Stimulated activated CD8-positive, alpha-beta memory T cell treated with anti-CD3 and anti-CD28 coated beads, Interleukin-4, amount 100 ng/mL, for 1 hour (primary cell): ENCODE results near the gene OAS1.
A peak's percentile ranks its signal among the peaks of the same experiment; 100 is the strongest.
"Not testable (repeated sequence)": the region's sequence is repeated elsewhere in the genome, so short reads cannot be mapped to it uniquely, and the experiment has no call there.

Source experiments
- DNase-seq, 2 donors: peaks; one replicate each; pipeline ENCODE4 v3.0.0-alpha.2; 2020; ENCODE audit warnings: low read depth in 2 of 2, low spot score in 1 of 2

The OAS1 gene

DNA sequence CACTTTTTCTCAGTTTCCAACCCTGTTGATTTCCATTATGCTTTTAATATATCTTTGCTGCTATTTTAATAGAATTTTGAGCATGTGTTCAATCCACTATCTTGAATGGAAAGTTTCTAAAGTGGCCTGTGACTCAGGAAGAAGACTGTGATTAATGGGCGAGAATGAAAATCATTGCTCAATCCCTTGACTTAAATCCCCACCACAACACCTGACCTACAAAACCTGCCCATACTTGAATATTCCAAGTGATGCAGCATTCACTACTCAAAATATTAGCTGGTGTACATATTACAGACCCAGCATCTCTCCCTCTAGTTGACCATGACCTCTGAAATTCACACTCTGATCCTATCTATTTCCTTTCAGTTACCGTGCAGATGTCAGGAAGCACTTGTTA, 30.2 kb downstream of the OAS1 start:
- no peak for DNase-seq

DNA sequence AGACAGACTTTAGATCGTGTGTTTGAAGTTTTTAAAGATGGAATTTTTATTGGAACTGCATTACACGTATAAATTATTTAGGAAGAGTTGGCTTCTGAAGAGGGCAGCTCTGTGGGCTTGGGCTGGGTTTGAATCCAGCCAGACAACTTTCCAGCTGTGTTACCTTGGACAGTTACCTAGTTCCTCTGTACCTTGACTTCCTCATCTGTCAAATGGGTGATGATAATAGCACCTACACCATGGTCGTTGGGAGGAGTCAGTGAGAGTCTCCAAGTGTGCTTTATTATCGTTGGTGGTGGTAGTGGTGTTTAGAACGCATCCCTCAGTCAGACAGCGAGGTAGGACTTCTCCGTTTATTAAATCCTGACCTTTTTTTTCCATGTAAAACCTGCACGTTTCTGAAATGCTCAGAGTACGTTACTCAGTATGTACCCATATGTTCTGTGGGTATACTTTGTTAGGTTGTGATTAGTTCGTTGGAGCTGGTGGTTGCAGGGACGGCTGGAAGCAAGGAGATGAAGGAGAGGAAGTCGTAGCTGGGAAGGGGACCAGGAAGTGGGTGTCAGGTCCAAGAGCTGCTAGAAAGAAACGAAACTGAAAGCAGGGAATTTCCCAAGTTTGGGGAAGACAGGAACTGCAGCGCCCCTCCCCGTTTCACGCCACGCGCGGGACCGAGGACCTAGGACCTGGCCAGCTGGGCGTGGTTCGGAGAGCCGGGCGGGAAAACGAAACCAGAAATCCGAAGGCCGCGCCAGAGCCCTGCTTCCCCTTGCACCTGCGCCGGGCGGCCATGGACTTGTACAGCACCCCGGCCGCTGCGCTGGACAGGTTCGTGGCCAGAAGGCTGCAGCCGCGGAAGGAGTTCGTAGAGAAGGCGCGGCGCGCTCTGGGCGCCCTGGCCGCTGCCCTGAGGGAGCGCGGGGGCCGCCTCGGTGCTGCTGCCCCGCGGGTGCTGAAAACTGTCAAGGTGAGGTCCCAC, 31.3 kb downstream of the OAS1 start, which contains the start of gene OAS3:
Gene OAS3, plus strand, starts transcription at position 734 of the 979 bp plus-strand sequence. Its CDS starts 57 bp downstream, at position 791.
- peak; percentile 31 to 68 for DNase-seq

- DNase-seq: no peak
Measured at GRCh38 chr12:112938751-112939150, 32.0 kb downstream of the OAS1 start.

GRCh38 chr12:112939761-112940381, 33.1 kb downstream of the OAS1 start:
- no peak for DNase-seq

DNA sequence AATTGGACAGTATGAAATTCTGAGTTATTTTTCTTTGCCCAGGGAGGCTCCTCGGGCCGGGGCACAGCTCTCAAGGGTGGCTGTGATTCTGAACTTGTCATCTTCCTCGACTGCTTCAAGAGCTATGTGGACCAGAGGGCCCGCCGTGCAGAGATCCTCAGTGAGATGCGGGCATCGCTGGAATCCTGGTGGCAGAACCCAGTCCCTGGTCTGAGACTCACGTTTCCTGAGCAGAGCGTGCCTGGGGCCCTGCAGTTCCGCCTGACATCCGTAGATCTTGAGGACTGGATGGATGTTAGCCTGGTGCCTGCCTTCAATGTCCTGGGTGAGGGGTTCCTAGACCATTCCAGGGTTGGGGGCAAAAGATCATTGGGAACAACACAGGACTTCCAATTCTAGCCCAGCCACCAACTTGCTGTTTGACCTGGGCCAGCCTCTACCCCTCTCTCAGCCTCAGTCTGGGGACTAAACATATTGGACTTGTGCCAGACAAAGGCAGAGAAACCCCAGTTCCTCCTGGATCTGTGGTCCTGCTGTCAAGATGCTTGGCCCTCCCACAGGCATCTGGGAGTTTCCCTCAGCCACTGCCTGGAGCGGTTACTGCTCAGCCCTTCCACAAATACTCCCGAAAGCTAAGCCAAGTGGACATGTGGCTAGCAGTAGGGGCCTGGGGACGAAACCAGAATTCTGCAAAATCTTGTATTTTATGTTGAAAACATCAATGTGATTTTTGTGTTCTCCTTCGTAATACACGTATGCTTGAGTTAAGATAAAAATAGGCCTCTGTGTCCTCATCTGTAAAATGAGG, 35.0 kb downstream of the OAS1 start:
- DNase-seq: no peak

- no peak for DNase-seq
Measured at GRCh38 chr12:112942572-112942971, 35.8 kb downstream of the OAS1 start.

GRCh38 chr12:112944024-112944690, 37.4 kb downstream of the OAS1 start:
- no peak for DNase-seq

GRCh38 chr12:112945515-112945914, 38.8 kb downstream of the OAS1 start:
- DNase-seq: no peak

DNA sequence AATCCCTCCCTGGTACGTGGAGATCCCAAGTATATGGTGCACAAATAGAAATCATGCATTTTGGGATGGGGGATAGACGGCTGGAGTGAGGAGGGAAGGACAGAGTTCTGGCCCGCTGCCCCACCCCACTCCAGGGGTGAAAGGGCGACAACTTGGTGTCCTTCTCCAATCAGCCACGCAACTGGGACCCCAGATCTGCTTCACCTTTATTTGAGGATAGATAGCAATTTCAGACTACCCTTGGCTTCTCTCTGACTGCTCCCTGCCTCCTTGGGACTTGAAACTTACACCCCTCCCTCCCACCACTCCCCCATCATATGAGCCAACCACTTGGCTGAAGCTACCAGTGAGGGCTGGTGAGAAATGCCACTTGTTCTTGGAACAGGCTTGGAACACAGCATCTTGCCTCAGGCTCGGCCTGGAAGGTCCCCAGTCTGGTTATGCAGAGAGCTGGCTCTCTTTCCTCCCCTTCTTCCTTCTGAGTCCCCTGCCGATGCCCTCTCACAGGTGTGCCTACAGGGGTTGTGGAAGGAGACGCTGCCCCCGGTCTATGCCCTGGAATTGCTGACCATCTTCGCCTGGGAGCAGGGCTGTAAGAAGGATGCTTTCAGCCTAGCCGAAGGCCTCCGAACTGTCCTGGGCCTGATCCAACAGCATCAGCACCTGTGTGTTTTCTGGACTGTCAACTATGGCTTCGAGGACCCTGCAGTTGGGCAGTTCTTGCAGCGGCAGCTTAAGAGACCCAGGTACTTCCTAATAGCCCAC, 39.7 kb downstream of the OAS1 start:
- DNase-seq: no peak

- DNase-seq: no peak
Measured at GRCh38 chr12:112947314-112947713, 40.6 kb downstream of the OAS1 start.

GRCh38 chr12:112947761-112948160, 41.0 kb downstream of the OAS1 start:
- DNase-seq: no peak

DNA sequence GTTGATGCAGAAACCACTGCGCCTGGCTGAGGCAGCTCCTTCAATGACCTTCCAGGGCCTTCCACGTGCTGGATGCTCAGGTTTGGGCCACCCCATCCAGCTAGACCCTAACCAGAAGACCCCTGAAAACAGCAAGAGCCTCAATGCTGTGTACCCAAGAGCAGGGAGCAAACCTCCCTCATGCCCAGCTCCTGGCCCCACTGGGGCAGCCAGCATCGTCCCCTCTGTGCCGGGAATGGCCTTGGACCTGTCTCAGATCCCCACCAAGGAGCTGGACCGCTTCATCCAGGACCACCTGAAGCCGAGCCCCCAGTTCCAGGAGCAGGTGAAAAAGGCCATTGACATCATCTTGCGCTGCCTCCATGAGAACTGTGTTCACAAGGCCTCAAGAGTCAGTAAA, 42.0 kb downstream of the OAS1 start:
- DNase-seq: no peak

GRCh38 chr12:112950701-112951100, 43.9 kb downstream of the OAS1 start:
- no peak for DNase-seq

GRCh38 chr12:112957125-112957524, 50.4 kb downstream of the OAS1 start:
- DNase-seq: not testable (repeated sequence)

DNA sequence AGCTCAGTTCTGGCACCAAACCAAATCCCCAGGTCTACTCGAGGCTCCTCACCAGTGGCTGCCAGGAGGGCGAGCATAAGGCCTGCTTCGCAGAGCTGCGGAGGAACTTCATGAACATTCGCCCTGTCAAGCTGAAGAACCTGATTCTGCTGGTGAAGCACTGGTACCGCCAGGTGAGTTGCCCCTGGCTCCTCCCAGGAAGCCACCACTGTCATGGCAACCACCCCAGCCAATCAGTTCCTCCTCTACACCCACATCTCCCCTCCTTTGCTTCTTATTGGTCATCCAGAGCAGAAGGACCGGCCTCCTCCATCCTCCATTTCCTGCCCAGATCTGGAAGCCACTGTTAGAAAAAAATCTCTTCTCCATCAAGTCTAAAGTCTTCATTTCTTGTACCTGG, 54.3 kb downstream of the OAS1 start:
- no peak for DNase-seq

- DNase-seq: no peak
Measured at GRCh38 chr12:112961536-112961935, 54.8 kb downstream of the OAS1 start.

DNA sequence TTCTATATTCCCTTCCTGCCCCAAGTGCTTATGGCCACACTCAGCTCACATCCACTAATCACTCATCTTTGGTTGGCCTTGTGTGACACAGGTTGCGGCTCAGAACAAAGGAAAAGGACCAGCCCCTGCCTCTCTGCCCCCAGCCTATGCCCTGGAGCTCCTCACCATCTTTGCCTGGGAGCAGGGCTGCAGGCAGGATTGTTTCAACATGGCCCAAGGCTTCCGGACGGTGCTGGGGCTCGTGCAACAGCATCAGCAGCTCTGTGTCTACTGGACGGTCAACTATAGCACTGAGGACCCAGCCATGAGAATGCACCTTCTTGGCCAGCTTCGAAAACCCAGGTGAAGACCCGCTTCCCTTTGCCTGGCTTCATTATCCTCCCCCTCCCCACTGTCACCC, 55.8 kb downstream of the OAS1 start:
- no peak for DNase-seq

GRCh38 chr12:112963227-112963861, 56.6 kb downstream of the OAS1 start:
- no peak for DNase-seq

GRCh38 chr12:112964067-112964670, 57.4 kb downstream of the OAS1 start:
- DNase-seq: no peak
